Mesothelial cell of epicardium (in vitro differentiated cells): ENCODE measurements around the gene VAPB. TPM values are rescaled to one million over a fixed set of nuclear protein-coding genes. Genes with fewer than 3 reads are reported as not detected.

Experiments used
- DNase-seq, 2 experiments: peaks; one replicate each; pipeline ENCODE4 v3.0.0; 2021; ENCODE audit warnings: low spot score in 2 of 2; ENCODE audit not compliant: unreplicated experiment in 2 of 2
- H3K27ac Mint-ChIP-seq: 2 replicates; pipeline ENCODE4 v1.8.0; 2021; ENCODE audit warnings: mixed read lengths
- H3K27me3 Mint-ChIP-seq: 2 replicates; pipeline ENCODE4 v1.8.0; 2021; ENCODE audit warnings: low read depth, mixed read lengths
- H3K36me3 Mint-ChIP-seq: 2 replicates; pipeline ENCODE4 v1.8.0; 2021; ENCODE audit warnings: mixed read lengths
- H3K4me1 Mint-ChIP-seq: 2 replicates; pipeline ENCODE4 v1.8.0; 2021; ENCODE audit warnings: mixed read lengths
- H3K4me3 Mint-ChIP-seq: 2 replicates; pipeline ENCODE4 v1.8.0; 2021; ENCODE audit warnings: mild to moderate bottlenecking, moderate library complexity, mixed read lengths
- H3K9me3 Mint-ChIP-seq: 2 replicates; pipeline ENCODE4 v1.8.0; 2021; ENCODE audit warnings: mixed read lengths
- CTCF ChIP-seq: fragments of 200-600 bp; sonication (generic); IDR thresholded peaks from one replicate; pipeline ENCODE4 v1.5.0; 2021; ENCODE audit warnings: antibody characterized with exemption; ENCODE audit not compliant: unreplicated experiment
- total RNA-seq: library from RNA; stranded (reverse); gene quantifications from 3 replicates; pipeline ENCODE4 v1.2.1, GENCODE V29; 2021

The VAPB gene
- total RNA-seq, 1 donor from 2014 or later = 52.9 TPM

- DNase-seq = no peak
These were observed 94.0 kb downstream of the VAPB start for GRCh38 chr20:58483051-58483450.

GRCh38 chr20:58483470-58483869 lies 94.4 kb downstream of the VAPB start:
- DNase-seq = no peak
- Mint-ChIP-seq H3K27ac (no peak overlapping the region), H3K9me3 (peaks cover 30% of the 10 kb centered on the region), H3K4me3 (no peak overlapping the region), H3K27me3 (peaks cover 9% of the 10 kb centered on the region), H3K36me3 (peaks cover 8% of the 10 kb centered on the region), H3K4me1 (peaks cover 4% of the 10 kb centered on the region)
- no peak for TF ChIP-seq CTCF

More at GRCh38 chr20:58483051-58483450, 94.0 kb downstream of the VAPB start:
- H3K9me3 Mint-ChIP-seq = peaks cover 32% of the 10 kb centered on the region
- H3K27me3 Mint-ChIP-seq = peaks cover 9% of the 10 kb centered on the region
- H3K27ac Mint-ChIP-seq = no peak overlapping the region
- TF ChIP-seq CTCF = no peak
- H3K4me1 Mint-ChIP-seq = peaks cover 4% of the 10 kb centered on the region
- peaks cover 11% of the 10 kb centered on the region for H3K36me3 Mint-ChIP-seq
- no peak overlapping the region for H3K4me3 Mint-ChIP-seq

GRCh38 chr20:58485393-58485792 lies 96.4 kb downstream of the VAPB start:
- DNase-seq = no peak
- Mint-ChIP-seq H3K4me3 (no peak overlapping the region), H3K9me3 (peaks cover 30% of the 10 kb centered on the region), H3K4me1 (peaks cover 4% of the 10 kb centered on the region), H3K36me3 (peaks cover 6% of the 10 kb centered on the region), H3K27me3 (peaks cover 14% of the 10 kb centered on the region), H3K27ac (no peak overlapping the region)
- TF ChIP-seq CTCF = no peak

- no peak for TF ChIP-seq CTCF
- H3K4me1 Mint-ChIP-seq = peaks cover 4% of the 10 kb centered on the region
- no peak overlapping the region for H3K27ac Mint-ChIP-seq
- peaks cover 6% of the 10 kb centered on the region for H3K36me3 Mint-ChIP-seq
- H3K9me3 Mint-ChIP-seq = peaks cover 30% of the 10 kb centered on the region
- no peak for DNase-seq
- H3K27me3 Mint-ChIP-seq = peaks cover 20% of the 10 kb centered on the region
- no peak overlapping the region for H3K4me3 Mint-ChIP-seq
These were observed 97.2 kb downstream of the VAPB start for GRCh38 chr20:58486207-58486606.

- no peak overlapping the region for H3K4me3 Mint-ChIP-seq
- no peaks in the 10 kb centered on the region for H3K36me3 Mint-ChIP-seq
- peaks cover 8% of the 10 kb centered on the region for H3K9me3 Mint-ChIP-seq
- no peaks in the 10 kb centered on the region for H3K4me1 Mint-ChIP-seq
- H3K27me3 Mint-ChIP-seq = peaks cover 21% of the 10 kb centered on the region
- no peak overlapping the region for H3K27ac Mint-ChIP-seq
- no peak for DNase-seq
- no peak for TF ChIP-seq CTCF
These were observed 103.2 kb downstream of the VAPB start for GRCh38 chr20:58492074-58492718.
